HepG2 (cell line): Measurements from ENCODE around the gene ZNF48.

Experiments used
- CTCF ChIP-seq: sonication (generic); formaldehyde crosslinking; IDR thresholded peaks from 2 replicates; pipeline ENCODE4 v1.5.0; 2020; ENCODE audit warnings: mild to moderate bottlenecking, missing genetic modification reagents, moderate library complexity
- DNMT3B ChIP-seq: conservative IDR thresholded peaks from 2 replicates; pipeline ENCODE4 v1.6.1; 2016; ENCODE audit warnings: missing biosample characterization, control low read depth

GRCh38 chr16:30407804-30408534 lies 12.7 kb downstream of the ZNF48 start:
- TF ChIP-seq CTCF (CRISPR knock-in tag) (no peak), DNMT3B (no peak)
